ENCODE measurements around the gene CLINT1.

The CLINT1 gene

DNA sequence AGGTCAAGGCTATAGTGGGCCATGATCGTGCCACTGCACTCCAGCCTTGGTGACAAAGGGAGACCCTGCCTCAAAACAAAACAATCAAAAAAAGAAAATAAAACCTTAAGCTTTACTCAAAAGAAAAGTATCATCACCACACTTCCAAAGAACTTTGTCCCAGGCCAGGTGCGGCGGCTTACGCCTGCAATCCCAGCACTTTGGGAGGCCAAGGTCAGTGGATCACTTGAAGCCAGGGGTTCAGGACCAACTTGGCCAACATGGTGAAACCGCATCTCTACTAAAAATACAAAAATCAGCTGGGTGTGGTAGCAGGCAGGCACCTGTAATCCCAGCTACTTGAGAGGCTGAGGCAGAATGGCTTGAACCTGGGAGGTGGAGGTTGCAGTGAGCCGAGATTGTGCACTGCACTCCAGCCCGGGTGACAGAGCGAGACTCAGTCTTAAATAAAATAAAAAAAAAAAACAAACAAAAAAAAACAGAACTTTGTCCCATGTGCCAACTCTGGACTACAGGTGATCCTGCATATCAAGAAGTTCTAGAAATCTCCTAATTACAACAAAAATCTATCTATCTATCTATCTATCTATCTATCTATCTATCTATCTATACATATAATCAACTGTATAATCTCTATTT lies 19.7 kb downstream of the CLINT1 start:
- peaks cover 40% of the 10 kb centered on the region for H3K4me1 ChIP-seq (ENCODE audit: insufficient read depth, low read length, severe bottlenecking)
- H3K9me3 ChIP-seq (ENCODE audit: low read length), result no peaks in the 10 kb centered on the region
- peaks cover 21% of the 10 kb centered on the region; the same call in 1 of the 2 replicates for H3K36me3 ChIP-seq (ENCODE audit: insufficient read depth, low read length)
- H3K27me3 ChIP-seq (ENCODE audit: insufficient read depth, low read length), result no peaks in the 10 kb centered on the region
- H3F3A ChIP-seq (ENCODE audit: insufficient read depth, low read length), result no peaks in the 10 kb centered on the region
- H4K20me1 ChIP-seq (ENCODE audit: insufficient read depth, low read length), result no peaks in the 10 kb centered on the region
- H3K4me2 ChIP-seq (ENCODE audit: low read length), result no peak overlapping the region
- H3K4me3 ChIP-seq (ENCODE audit: low read depth, low read length, poor library complexity, severe bottlenecking), result no peak overlapping the region
- H3K9me2 ChIP-seq (ENCODE audit: low read depth, low read length), result no peaks in the 10 kb centered on the region
- no peak overlapping the region for H3K9ac ChIP-seq (ENCODE audit: low read length)
- no peak overlapping the region for H2AFZ ChIP-seq (ENCODE audit: low read length)
- no peak for TF ChIP-seq EZH2 (IDR thresholded peaks at IDR 0.05; ENCODE audit: borderline replicate concordance, low read length)
- TF ChIP-seq, protein P1, sequence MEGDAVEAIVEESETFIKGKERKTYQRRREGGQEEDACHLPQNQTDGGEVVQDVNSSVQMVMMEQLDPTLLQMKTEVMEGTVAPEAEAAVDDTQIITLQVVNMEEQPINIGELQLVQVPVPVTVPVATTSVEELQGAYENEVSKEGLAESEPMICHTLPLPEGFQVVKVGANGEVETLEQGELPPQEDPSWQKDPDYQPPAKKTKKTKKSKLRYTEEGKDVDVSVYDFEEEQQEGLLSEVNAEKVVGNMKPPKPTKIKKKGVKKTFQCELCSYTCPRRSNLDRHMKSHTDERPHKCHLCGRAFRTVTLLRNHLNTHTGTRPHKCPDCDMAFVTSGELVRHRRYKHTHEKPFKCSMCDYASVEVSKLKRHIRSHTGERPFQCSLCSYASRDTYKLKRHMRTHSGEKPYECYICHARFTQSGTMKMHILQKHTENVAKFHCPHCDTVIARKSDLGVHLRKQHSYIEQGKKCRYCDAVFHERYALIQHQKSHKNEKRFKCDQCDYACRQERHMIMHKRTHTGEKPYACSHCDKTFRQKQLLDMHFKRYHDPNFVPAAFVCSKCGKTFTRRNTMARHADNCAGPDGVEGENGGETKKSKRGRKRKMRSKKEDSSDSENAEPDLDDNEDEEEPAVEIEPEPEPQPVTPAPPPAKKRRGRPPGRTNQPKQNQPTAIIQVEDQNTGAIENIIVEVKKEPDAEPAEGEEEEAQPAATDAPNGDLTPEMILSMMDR (IDR thresholded peaks at IDR 0.05; ENCODE audit: low read length), result no peak
- no peak overlapping the region for H3K27ac ChIP-seq (ENCODE audit: low read depth, low read length, poor library complexity, severe bottlenecking)
- peaks cover 80% of the 10 kb centered on the region for H3K79me2 ChIP-seq (ENCODE audit: insufficient read depth, low read length)

DNA sequence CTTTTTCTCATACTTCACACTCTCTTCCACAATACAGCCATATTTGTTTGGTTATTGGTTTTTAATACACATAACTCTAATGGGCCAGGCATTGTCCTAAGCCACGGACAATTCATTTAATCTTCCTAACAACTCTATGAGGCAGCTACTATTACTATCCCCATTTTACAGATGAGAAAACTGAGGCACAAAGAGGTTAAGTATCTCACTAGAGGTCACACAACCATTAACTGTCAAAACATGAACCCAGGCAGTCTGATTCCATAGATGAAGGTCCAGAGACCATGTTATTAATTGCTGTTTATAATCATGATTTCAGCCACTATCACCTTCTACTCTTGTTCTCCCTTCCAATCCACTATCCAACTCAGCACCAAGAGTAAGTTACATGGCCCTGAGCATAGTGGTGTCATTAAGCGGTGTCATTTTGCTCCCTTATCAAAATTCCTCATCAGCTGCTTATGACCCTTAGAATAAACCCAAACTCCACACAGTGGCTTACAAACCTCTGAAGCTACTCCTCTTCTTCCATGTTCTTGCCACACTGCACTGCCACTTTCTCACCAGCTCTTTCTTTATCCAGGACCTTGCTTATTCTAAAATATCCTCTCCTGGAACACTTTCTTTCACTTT lies 22.7 kb downstream of the CLINT1 start:
- Histone ChIP-seq H3K4me1 (ENCODE audit: insufficient read depth, low read length, severe bottlenecking) (peaks cover 61% of the 10 kb centered on the region), H3K27me3 (ENCODE audit: insufficient read depth, low read length) (no peaks in the 10 kb centered on the region), H3F3A (ENCODE audit: insufficient read depth, low read length) (no peaks in the 10 kb centered on the region), H3K4me3 (ENCODE audit: low read depth, low read length, poor library complexity, severe bottlenecking) (no peak overlapping the region), H4K20me1 (ENCODE audit: insufficient read depth, low read length) (no peaks in the 10 kb centered on the region), H3K4me2 (ENCODE audit: low read length) (no peak overlapping the region), H3K9me3 (ENCODE audit: low read length) (no peaks in the 10 kb centered on the region), H3K27ac (ENCODE audit: low read depth, low read length, poor library complexity, severe bottlenecking) (peak overlapping the region; percentile 69), H3K36me3 (ENCODE audit: insufficient read depth, low read length) (peaks cover 2% of the 10 kb centered on the region; the same call in 1 of the 2 replicates), H3K9me2 (ENCODE audit: low read depth, low read length) (no peaks in the 10 kb centered on the region), H3K9ac (ENCODE audit: low read length) (no peak overlapping the region), H2AFZ (ENCODE audit: low read length) (no peak overlapping the region), H3K79me2 (ENCODE audit: insufficient read depth, low read length) (peaks cover 55% of the 10 kb centered on the region)
- TF ChIP-seq EZH2 (IDR thresholded peaks at IDR 0.05; ENCODE audit: borderline replicate concordance, low read length), result no peak
- TF ChIP-seq, protein P1 (IDR thresholded peaks at IDR 0.05; ENCODE audit: low read length), result no peak

DNA sequence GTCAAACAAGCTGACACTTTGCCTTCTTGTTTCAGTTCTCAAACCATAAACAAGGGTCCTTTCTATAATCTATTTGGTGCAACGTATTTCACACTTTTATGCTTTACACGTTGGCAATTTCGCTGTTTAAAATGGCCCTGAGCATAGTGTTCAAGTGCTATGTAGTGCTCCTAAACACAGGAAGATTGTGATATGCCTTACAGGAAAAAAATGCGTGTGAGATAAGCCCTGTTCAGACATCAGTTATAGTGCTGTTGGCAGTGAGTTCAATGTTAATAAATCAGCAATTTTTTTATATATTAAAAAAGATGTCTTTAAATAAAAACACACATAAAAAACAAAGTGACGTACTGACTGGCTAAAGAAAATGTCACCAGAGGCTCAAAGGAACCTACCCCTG lies 23.9 kb downstream of the CLINT1 start:
- H4K20me1 ChIP-seq (ENCODE audit: insufficient read depth, low read length), result no peaks in the 10 kb centered on the region
- H3K27ac ChIP-seq (ENCODE audit: low read depth, low read length, poor library complexity, severe bottlenecking), result peak overlapping the region; percentile 69
- 0 out of 2 replicates have a peak, but pooled peaks cover 5% of the 10 kb centered on the region for H3F3A ChIP-seq (ENCODE audit: insufficient read depth, low read length)
- peak overlapping the region; percentile 26; the same call in 1 of the 2 replicates for H3K9ac ChIP-seq (ENCODE audit: low read length)
- H2AFZ ChIP-seq (ENCODE audit: low read length), result no peak overlapping the region
- no peaks in the 10 kb centered on the region for H3K9me2 ChIP-seq (ENCODE audit: low read depth, low read length)
- H3K4me3 ChIP-seq (ENCODE audit: low read depth, low read length, poor library complexity, severe bottlenecking), result no peak overlapping the region
- no peaks in the 10 kb centered on the region for H3K9me3 ChIP-seq (ENCODE audit: low read length)
- peaks cover 48% of the 10 kb centered on the region for H3K79me2 ChIP-seq (ENCODE audit: insufficient read depth, low read length)
- H3K4me1 ChIP-seq (ENCODE audit: insufficient read depth, low read length, severe bottlenecking), result peaks cover 73% of the 10 kb centered on the region
- H3K36me3 ChIP-seq (ENCODE audit: insufficient read depth, low read length), result no peaks in the 10 kb centered on the region; the same call in 1 of the 2 replicates
- peak overlapping the region; percentile 48 for H3K4me2 ChIP-seq (ENCODE audit: low read length)
- TF ChIP-seq, protein P1 (IDR thresholded peaks at IDR 0.05; ENCODE audit: low read length), result no peak
- no peak for TF ChIP-seq EZH2 (IDR thresholded peaks at IDR 0.05; ENCODE audit: borderline replicate concordance, low read length)
- H3K27me3 ChIP-seq (ENCODE audit: insufficient read depth, low read length), result no peaks in the 10 kb centered on the region

Measured in OCI-LY1 (cell line).